A549 (cell line): ENCODE measurements around the gene RGS19.

Experiments used
- CBX2 ChIP-seq: fragments of 200-600 bp; sonication (generic); IDR thresholded peaks from 2 replicates; pipeline ENCODE4 v1.6.1; 2016; ENCODE audit warnings: low read depth, mild to moderate bottlenecking, borderline replicate concordance
- CEBPB ChIP-seq, 2 experiments: fragments of >200 bp in 1 of 2; sonication (Bioruptor Twin) in 1 of 2; formaldehyde crosslinking in 1 of 2; IDR thresholded peaks; 2 replicates each; pipeline ENCODE4 v1.6.1; 2012 to 2016
- HDAC2 ChIP-seq: fragments of 200-600 bp; sonication (generic); IDR thresholded peaks from 2 replicates; pipeline ENCODE4 v1.6.1; 2016
- JUN ChIP-seq, 2 experiments: fragments of >200 bp; sonication (Bioruptor Twin); formaldehyde crosslinking; IDR thresholded peaks; 2 replicates in 1 of 2; 3 replicates in 1 of 2; pipeline ENCODE4 v1.6.1; 2016 to 2017
- KDM5A ChIP-seq: fragments of 200-600 bp; sonication (generic); IDR thresholded peaks from 2 replicates; pipeline ENCODE4 v1.6.1; 2016; ENCODE audit warnings: antibody characterized with exemption, mild to moderate bottlenecking
- POLR2A ChIP-seq: IDR thresholded peaks from 2 replicates; pipeline ENCODE4 v1.6.1; 2012; ENCODE audit warnings: mild to moderate bottlenecking, low read length
- RFX5 ChIP-seq: fragments of 450-650 bp; IDR thresholded peaks from 2 replicates; pipeline ENCODE4 v1.7.1; 2014; ENCODE audit warnings: antibody characterized with exemption, mild to moderate bottlenecking, moderate library complexity
- ZFP36 ChIP-seq: fragments of 450-650 bp; IDR thresholded peaks from 2 replicates; pipeline ENCODE4 v1.6.1; 2014; ENCODE audit warnings: borderline replicate concordance; ENCODE audit not compliant: partially characterized antibody
- TF ChIP-seq, protein P1 (sequence below): IDR thresholded peaks from 2 replicates; pipeline ENCODE4 v1.6.1; 2012
- TF ChIP-seq, protein P2 (sequence below): fragments of >200 bp; sonication (Bioruptor Twin); formaldehyde crosslinking; IDR thresholded peaks from 3 replicates; pipeline ENCODE4 v1.5.1; 2016
- TF ChIP-seq, protein P3 (sequence below): fragments of 450-650 bp; IDR thresholded peaks from 2 replicates; pipeline ENCODE4 v1.6.1; 2014; ENCODE audit warnings: antibody characterized with exemption
- TF ChIP-seq, protein P4 (sequence below): IDR thresholded peaks from 2 replicates; pipeline ENCODE4 v1.6.1; 2012; ENCODE audit warnings: low read depth, borderline replicate concordance

DNA sequence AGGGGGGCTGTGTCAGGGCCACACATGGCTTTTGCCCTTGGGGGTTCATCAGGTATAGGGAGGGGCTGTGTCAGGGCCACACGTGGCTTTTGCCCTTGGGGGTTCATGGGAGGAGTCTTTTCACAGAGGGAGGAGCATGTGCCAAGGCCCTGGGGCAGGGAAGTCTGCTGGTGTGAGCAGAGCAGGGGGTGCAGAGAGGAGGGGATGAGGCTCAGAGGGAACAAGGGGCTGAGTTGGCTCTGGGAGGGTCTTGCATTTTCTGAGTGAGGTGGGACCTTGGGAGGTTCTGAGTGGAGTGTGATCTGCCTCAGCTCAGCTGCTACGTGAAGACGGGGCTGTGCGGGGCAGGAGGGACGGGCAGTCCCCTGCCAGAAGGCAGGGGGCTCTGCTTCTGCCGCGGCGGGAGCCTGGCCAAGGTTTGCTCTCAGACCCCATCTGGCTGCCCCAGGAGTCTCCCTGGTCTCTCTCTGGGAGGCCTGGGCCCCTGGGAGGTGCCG is 23.9 kb downstream of the RGS19 start:
- TF ChIP-seq, protein P1, sequence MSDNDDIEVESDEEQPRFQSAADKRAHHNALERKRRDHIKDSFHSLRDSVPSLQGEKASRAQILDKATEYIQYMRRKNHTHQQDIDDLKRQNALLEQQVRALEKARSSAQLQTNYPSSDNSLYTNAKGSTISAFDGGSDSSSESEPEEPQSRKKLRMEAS = no peak
- TF ChIP-seq CEBPB (IDR thresholded peaks at IDR 0.05) (no peak), KDM5A (no peak), POLR2A (no peak), JUN (IDR thresholded peaks at IDR 0.05) (no peak), HDAC2 (no peak), ZFP36 (no peak), RFX5 (no peak), CBX2 (no peak)
- TF ChIP-seq, protein P2, sequence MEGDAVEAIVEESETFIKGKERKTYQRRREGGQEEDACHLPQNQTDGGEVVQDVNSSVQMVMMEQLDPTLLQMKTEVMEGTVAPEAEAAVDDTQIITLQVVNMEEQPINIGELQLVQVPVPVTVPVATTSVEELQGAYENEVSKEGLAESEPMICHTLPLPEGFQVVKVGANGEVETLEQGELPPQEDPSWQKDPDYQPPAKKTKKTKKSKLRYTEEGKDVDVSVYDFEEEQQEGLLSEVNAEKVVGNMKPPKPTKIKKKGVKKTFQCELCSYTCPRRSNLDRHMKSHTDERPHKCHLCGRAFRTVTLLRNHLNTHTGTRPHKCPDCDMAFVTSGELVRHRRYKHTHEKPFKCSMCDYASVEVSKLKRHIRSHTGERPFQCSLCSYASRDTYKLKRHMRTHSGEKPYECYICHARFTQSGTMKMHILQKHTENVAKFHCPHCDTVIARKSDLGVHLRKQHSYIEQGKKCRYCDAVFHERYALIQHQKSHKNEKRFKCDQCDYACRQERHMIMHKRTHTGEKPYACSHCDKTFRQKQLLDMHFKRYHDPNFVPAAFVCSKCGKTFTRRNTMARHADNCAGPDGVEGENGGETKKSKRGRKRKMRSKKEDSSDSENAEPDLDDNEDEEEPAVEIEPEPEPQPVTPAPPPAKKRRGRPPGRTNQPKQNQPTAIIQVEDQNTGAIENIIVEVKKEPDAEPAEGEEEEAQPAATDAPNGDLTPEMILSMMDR = no peak
- TF ChIP-seq, protein P3, sequence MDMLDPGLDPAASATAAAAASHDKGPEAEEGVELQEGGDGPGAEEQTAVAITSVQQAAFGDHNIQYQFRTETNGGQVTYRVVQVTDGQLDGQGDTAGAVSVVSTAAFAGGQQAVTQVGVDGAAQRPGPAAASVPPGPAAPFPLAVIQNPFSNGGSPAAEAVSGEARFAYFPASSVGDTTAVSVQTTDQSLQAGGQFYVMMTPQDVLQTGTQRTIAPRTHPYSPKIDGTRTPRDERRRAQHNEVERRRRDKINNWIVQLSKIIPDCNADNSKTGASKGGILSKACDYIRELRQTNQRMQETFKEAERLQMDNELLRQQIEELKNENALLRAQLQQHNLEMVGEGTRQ = no peak
- TF ChIP-seq, protein P4, sequence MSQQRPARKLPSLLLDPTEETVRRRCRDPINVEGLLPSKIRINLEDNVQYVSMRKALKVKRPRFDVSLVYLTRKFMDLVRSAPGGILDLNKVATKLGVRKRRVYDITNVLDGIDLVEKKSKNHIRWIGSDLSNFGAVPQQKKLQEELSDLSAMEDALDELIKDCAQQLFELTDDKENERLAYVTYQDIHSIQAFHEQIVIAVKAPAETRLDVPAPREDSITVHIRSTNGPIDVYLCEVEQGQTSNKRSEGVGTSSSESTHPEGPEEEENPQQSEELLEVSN = no peak
